HG03460 (cell line): Measurements from ENCODE around the gene ZNF488.

Source experiments
- ATAC-seq: cut with Tn5 transposase; IDR thresholded peaks from one replicate; pipeline ENCODE4 v1.9.1; 2021; ENCODE audit not compliant: unreplicated experiment

Gene ZNF488

DNA sequence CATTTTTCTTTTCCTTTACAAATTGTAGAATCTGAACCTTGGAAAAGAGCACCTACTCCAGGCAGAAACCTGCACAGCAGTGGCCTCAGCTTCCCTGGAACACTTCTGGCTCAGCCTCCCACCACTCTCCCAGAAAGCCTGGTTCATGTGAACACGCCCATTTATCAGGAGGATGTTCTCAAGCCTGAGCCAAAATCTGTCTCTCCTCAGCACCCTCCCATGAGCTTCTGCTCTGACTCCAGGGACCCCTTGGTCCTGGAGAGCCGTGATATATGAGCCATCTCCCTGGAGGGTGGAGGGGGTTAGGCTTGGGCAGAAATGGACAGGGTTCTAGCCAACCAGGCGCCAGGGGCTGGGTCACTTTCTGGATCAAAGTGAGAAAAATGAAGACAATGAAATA, 51.7 kb downstream of the ZNF488 start:
- ATAC-seq: no peak

DNA sequence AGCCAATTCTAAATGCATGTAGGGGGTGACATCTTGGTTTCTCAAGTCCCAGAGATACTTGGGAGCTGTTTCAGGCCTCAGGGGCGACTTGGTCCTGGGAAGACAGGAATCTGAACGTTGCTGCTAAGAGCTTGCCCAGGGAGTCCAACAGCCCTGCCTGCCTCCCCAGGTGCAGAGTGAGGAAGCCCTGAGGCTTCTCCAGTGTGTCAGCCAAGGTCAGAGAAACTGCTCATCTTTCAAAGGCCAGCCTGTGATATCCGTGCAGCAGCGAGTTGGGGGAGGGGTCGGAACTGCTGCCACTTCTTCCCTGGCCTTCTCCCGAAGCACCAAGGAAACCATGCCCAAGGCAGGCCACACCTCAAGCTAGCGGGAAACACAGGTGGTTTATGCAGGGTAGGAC, 52.1 kb downstream of the ZNF488 start:
- no peak for ATAC-seq

DNA sequence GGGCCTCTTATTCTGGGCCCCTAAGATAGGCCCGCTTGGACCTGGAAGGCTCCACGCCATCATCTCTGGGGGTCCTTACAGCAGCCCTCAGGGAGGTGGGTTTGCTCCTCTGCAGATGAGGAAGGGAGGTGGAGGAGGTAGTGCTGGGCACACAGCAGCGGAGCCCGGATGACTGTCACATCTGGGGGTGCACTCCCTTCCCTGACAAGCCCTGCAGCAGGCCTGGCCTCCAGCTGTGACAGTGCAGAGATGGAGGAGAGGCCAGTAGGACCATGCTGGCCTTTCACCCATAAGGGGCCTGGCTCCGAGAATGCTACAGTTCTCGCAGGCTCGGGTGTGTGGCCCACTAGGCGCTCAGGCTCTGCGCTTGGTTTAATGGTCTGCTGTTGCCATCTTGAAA, 52.6 kb downstream of the ZNF488 start:
- no peak for ATAC-seq

DNA sequence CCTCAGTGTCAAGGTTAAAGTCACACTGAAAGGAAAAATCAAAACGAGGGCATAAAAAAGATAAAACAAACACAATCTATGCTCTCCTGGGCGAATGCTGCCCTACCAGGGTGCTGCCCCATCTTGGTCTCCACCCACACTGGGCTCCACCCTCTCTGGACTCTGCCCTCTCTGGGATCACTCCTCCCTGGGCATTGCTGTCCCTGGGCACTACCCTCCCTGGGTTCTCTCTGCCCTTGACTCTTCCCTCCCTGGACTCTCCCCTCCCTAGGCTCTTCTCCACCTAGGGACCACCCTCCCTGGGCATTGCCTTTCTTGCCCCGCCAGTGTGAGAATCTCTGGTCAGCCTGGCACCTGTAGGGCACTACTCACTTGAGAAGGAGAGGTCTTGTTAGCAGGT, 53.3 kb downstream of the ZNF488 start:
- ATAC-seq: no peak

DNA sequence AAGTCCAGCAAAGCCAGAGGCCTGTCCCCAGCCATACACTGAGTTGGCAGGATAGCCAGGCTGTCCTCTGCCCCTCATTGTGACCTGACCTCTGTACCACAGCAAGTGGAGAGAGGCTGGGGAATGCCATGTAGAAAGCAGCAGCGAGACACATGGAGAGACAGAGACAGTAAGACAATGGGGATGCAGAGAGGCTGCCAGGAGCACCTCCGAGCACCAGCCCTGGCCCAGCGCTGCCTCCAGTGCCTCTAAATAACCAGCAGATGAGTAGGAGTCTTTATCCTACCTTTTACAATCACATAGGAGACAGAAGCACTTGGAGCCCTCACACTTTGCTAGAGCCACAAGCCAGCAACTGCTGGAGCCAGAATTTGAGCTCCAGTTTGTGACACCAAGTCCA, 53.7 kb downstream of the ZNF488 start:
- ATAC-seq: no peak

DNA sequence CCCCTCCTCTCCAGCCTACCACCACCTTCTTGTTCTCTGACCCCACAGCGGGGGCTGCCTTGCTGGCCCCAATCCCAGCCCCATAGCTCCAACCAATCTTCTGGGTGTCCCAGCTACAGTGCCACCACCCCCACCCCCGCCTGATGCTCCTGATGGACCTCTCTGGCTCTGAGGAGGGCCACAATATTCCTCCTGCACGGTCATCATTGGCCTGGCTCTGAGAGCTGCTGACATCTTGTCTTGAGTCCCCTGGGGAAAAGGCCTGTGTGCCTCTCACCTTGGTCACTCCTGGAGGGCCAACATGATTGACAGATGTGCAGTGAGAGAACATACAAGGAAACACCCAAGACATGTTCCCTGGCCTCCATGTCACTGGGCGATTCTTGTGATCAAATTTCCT, 54.2 kb downstream of the ZNF488 start:
- no peak for ATAC-seq

DNA sequence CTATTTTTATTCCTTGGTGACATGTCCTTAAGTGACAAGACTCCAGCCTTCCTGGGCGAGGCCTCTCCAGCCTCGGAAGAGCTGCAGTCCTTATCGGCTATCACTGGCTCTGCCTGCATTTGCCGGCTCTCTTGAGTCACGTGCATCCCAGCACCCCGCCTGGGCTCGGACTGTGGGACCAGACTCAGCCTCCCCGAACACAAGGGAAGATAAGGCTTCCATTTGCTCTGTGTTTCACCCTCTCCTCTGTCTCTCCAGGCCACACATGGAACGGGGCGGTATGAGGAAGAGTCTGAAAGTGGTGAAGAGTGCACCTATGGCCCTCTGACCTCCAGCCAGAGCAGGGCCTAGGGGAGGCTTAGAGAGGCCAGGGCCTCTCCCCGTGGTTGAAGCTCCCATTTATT, 57.2 kb downstream of the ZNF488 start:
- no peak for ATAC-seq

DNA sequence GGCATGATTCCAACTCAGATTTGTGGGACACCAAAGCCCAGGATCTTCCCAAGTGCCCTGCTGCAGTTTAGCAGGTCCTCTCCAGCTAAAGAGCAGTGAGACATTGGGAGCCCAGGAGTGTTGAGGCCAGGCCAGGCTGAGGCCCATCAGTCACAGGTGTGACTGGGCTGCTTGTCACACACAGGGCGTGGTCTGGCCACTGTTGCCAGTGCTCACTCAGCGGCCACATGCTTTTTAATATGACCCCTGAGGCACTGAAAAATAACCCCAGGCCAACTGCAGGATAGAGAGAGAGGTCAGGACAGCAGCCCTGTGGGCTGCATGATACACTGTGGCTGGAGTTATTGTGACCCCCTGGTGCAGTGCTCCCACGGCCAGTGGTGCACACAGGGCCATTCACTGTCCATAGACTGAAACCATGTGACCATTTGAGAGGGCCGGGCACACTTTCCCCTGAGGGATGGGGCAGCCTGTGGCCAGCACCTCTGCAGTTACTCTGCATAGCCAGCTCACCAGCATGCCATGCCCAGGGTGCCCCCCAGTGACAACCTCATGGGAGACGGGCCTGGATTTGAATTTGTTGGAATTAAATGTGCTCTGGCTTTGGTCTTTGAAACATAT, 57.7 kb downstream of the ZNF488 start:
- no peak for ATAC-seq

DNA sequence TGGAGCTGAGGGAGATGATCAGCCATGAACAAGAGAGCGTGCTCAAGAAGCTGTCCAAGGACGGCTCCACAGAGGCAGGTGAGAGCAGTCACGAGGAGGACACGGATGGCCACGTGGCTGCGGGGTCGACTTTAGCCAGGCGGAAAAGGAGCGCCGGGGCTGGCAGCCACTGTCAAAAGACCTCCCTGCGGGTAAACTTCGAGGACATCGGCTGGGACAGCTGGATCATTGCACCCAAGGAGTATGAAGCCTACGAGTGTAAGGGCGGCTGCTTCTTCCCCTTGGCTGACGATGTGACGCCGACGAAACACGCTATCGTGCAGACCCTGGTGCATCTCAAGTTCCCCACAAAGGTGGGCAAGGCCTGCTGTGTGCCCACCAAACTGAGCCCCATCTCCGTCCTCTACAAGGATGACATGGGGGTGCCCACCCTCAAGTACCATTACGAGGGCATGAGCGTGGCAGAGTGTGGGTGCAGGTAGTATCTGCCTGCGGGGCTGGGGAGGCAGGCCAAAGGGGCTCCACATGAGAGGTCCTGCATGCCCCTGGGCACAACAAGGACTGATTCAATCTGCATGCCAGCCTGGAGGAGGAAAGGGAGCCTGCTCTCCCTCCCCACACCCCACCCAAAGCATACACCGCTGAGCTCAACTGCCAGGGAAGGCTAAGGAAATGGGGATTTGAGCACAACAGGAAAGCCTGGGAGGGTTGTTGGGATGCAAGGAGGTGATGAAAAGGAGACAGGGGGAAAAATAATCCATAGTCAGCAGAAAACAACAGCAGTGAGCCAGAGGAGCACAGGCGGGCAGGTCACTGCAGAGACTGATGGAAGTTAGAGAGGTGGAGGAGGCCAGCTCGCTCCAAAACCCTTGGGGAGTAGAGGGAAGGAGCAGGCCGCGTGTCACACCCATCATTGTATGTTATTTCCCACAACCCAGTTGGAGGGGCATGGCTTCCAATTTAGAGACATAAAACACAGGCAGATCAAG, 58.5 kb downstream of the ZNF488 start:
- ATAC-seq: no peak

DNA sequence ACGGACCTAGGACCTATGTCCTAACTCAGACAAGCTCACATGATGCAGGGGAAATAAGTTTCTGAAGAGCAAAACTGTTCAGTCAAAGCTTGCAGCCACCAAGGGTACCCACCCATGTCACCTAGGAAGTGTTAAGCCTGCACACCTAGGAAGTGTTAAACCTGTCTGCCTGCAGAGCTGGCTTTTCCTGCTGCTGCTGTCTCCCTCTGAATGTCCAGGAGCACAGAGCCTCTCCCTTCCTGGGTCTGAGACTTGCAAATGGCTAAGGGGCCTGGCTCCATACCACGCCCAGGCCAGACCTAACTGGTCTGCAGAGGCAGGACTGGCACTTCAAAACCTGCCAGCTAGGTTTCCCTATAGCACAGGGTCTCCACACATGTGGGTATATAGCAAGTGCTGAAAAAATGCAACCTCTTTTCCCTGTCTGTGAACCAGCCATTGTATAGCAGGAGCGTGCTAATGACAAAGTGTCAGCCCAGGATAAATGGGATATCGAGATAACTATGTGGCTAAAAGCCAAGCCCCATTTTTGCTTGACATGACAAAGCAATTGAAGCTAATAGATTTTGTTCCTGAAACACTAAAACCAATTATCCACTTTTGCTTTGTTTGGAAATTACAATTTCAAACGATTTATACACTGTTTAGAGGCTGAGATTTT, 60.3 kb downstream of the ZNF488 start:
- ATAC-seq: no peak

DNA sequence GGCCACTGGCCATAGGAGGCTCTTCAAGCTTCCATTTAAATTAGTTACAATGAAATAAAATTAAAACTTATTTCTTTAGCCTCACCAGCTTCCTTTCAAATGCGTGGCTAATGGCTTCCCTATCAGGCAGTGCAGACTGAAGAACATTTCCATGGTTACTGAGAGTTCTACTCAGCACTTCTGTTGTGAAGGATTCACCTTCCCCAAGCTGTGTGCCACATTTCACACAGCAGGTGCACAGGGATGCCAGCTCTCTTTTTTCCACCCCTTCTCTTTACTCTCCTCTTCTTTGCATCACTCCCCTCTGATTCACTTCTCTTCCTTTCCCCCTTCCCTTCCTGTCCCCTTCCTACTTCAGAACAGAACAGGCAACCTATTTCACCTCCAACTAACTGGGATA, 61.0 kb downstream of the ZNF488 start:
- no peak for ATAC-seq

DNA sequence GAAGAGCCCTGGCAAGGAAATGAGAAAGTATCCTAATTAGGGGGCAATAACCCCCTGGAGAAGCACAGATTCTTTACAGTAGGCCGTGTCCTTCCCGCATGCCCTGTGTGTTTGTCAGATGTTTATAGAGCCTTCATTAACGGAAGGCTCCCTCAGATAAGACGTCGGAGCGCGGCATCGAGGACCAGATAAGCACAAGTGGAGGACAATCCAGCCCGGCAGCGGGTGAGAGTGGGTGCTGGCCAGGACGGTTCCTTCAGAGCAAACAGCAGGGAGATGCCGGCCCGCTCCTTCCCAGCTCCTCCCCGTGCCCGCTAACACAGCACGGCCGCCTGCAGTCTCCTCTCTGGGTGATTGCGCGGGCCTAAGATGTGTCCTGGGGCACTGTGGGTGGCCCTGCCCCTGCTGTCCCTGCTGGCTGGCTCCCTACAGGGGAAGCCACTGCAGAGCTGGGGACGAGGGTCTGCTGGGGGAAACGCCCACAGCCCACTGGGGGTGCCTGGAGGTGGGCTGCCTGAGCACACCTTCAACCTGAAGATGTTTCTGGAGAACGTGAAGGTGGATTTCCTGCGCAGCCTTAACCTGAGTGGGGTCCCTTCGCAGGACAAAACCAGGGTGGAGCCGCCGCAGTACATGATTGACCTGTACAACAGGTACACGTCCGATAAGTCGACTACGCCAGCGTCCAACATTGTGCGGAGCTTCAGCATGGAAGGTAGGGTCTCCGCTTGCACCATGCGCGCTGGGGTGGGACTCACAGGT, 61.6 kb downstream of the ZNF488 start, which contains the start of gene GDF2:
TSS of gene GDF2 (plus strand) at position 155 of the 762 bp plus-strand sequence. CDS start at position 370, 215 bp downstream.
- no peak for ATAC-seq

DNA sequence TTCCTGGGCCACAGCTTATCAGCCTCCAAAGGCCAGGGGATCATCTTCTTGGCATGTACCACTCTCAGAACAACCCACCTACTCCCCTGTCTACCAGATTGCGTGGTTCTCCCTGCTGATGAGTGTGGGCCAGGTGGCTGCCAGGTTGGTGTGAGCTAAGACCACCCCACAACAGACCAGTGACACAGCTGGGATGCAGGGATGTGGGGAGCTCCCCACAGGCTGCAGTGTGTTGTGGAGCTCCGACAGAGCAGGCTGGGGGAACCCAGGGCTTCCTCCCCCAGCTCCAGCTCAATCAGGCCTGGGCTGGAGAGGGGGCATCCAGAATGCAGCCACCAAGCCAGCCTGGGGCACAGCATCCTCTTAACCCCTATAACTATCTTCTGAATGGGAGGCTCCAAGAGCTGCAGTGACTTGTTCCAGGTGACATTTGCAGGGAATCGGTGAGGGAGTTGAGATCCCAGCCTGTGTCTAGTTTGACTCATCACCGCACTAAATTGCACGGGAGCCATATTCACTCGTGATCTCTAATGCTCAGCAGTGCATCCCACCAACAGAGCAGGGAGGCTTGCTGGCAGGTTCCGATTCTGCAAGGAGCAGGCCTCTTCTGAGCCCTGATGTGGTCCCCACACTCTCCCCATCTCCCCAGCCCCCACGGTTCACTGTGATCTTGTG, 62.4 kb downstream of the ZNF488 start:
- ATAC-seq: no peak

DNA sequence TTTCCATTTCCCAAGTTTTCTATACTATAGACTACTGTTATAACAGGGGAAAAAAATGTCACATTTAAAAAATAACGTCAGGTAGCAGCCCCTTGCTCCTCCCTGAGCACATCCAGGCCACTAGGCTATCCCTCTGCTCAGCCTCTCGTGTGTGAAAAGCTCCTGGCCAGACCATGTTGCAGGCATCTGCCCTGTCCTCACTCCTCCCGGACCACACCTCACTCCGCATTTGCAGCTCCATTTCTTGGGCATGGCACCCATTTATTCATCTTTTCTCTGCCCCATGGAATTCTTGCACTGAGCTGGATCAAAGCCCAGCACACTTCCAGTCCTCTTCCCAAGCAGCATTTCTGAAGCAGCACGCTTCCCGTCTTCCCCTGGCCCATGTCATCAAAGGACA, 63.3 kb downstream of the ZNF488 start:
- no peak for ATAC-seq

DNA sequence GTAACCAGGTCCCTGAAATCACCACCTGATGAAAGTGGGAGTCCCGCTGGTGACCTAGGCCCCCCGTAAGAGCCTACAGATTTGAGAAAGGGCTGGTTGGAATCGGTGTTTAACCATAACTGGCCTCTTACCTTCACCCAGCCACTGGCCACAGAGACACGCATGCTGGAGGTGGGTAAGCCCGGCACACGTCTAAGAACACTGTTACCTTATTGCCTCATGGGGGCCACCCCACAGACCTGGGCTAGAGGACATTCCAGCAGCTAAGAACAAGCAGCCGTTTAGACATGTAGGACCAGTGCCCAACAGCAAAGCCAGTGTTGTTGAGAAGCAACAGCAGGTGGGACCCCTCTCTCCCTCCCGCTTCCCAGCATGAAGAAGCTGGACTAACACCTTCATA, 64.3 kb downstream of the ZNF488 start:
- ATAC-seq: no peak

DNA sequence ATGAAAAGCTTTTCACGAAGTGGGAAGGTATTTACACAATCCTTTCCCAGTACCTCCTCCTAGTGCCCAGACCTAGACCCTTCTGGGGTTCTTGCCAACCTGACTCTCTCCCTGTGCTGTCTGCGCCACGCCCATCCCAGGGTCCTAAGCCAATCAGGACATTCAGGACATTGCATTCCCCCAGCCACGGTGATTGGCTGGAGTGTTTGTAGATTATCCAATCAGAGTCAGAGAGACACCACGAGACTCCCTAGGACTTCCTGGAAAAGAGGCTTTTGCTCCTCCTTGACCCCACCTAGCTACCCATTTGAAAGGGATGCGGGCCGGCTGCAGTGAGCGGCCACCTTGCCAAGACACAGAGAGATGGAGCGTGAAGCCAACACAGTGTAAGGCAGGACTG, 65.4 kb downstream of the ZNF488 start:
- no peak for ATAC-seq

DNA sequence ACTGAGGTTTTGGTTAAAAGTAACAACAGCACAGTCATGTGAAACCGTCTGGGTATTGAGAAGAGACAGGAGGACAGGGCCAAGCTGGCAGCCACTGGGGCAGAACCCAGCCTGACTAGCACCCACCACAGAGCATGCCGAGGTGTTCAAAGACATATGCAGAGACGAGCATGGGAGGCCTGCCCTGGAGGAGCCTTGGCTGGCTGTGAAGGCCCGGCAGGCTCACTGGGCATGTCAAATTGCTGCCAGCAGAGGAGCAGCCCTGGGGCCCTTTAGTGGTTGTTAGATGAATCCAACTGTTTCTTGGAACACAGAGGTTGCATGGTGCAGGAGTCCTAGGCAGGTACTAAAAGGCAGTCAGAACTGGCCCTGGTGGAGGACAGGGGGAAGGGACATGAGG, 66.8 kb downstream of the ZNF488 start:
- ATAC-seq: no peak

DNA sequence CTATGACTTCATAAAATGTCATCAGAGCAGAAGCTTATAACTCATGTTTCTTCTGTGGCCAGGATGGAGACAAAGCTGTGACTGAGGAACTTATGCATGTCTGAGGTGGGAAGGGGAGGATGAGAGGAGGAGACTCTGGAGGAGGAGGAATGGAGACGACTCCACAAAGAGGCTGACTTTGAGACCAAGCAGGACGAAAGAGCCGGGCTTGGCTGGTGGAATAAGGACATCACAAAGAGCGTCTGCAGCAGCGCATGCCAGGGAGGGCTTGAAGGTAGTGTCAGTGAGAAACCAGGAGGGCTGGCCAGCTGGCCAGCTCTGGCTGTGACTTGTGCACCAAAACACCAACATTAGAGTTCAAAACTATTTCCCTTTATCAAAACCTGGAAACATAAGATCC, 68.0 kb downstream of the ZNF488 start:
- no peak for ATAC-seq
